Skeletal muscle satellite cell (primary cell): ENCODE results near the gene DEFB131B. TPM values are rescaled to one million over a fixed set of nuclear protein-coding genes. Genes with fewer than 3 reads are reported as not detected.
"Not testable (repeated sequence)": the region's sequence is repeated elsewhere in the genome, so short reads cannot be mapped to it uniquely, and the experiment has no call there.

ENCODE experiments used
- H3K27me3 ChIP-seq: 2 replicates; pipeline ENCODE4 v1.7.0; 2013; ENCODE audit warnings: low read length; ENCODE audit not compliant: control insufficient read depth, insufficient read depth
- H3K36me3 ChIP-seq: 2 replicates; pipeline ENCODE4 v1.7.0; 2013; ENCODE audit warnings: mild to moderate bottlenecking, control low read depth, low read length; ENCODE audit not compliant: insufficient read depth
- H3K4me1 ChIP-seq: 2 replicates; pipeline ENCODE4 v1.7.0; 2013; ENCODE audit warnings: low read length; ENCODE audit not compliant: control insufficient read depth, insufficient read depth
- H3K4me2 ChIP-seq: 2 replicates; pipeline ENCODE4 v1.7.0; 2013; ENCODE audit warnings: mild to moderate bottlenecking, low read length
- H3K4me3 ChIP-seq: 2 replicates; pipeline ENCODE4 v1.7.0; 2013; ENCODE audit warnings: low read length
- H3K9ac ChIP-seq: 2 replicates; pipeline ENCODE4 v1.7.0; 2013; ENCODE audit warnings: mild to moderate bottlenecking, low read depth, low read length, moderate library complexity
- H3K9me3 ChIP-seq: replicated peaks from 2 replicates; pipeline ENCODE4 v1.7.0; 2013; ENCODE audit warnings: mild to moderate bottlenecking, control low read depth, low read length
- total RNA-seq: library from RNA; depleted of rRNA; stranded (reverse); fragments of >200 nt; gene quantifications from 2 replicates; pipeline ENCODE4 v1.2.3, GENCODE V29; 2012; rRNA removed

DEFB131B gene, protein sequence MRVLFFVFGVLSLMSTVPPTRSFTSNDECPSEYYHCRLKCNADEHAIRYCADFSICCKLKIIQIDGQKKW
- total RNA-seq: not detected in 2 replicates

DNA sequence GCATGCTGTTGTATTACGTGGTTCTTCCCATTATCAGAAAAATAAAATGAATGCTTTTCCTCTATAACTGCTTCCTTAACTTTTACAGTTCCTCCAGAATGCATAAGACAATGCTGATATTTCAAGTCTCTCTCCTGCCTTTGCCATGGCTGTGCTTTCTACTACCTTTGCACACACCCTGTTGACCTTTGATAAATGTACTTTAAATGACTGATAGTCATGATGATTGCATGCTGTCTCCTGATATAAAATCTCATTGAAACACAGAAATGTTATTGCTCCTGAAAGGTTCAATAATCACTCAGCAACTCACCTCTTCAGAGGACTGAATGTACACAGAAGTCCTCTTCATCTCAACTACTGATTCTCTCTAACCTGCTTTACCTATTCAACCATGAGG is at the start of gene DEFB131B:
Gene DEFB131B (plus strand): TSS at position 395 of the 400 bp plus-strand sequence. CDS start 0 bp downstream, at position 395.
- H3K9ac ChIP-seq, H3K4me3 ChIP-seq, H3K4me2 ChIP-seq, H3K36me3 ChIP-seq, H3K4me1 ChIP-seq, H3K9me3 ChIP-seq, H3K27me3 ChIP-seq: not testable (repeated sequence)

DNA sequence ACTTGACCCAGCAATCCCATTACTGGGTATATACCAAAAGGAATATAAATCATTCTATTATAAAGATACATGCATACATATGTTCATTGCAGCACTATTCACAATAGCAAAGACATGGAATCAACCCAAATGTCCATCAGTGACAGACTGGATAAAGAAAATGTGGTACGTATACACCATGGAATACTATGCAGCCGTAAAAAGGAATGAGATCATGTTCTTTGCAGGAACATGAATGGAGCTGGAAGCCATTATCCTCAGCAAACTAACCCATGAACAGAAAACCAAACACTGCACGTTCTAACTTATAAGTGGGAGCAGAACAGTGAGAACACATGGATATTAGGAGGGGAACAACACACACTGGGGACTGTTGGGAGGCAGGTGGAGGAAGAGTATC is 49.0 kb upstream of the DEFB131B start:
- not testable (repeated sequence) for H3K36me3 ChIP-seq, H3K27me3 ChIP-seq, H3K9ac ChIP-seq, H3K4me1 ChIP-seq, H3K4me3 ChIP-seq, H3K4me2 ChIP-seq, H3K9me3 ChIP-seq

DNA sequence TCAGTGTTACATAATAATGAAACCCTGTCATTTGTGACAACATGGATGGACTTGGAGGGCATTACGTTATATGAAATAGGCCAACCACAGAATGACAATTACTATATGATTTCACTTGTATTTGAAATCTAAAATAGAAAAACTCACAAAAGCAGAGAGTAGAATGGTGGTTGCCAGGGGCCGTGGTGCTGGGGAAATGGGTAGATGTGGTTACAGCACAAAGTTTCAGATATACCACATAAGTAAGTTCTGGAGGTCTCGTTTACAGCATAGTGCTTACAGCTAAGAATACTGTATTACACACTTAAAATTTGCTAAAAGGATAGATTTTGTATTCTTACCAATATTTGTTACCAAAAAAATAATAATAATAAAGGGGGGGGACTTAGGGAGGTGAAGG is 48.6 kb upstream of the DEFB131B start:
- H3K27me3 ChIP-seq, H3K4me2 ChIP-seq, H3K4me3 ChIP-seq, H3K9ac ChIP-seq, H3K9me3 ChIP-seq, H3K4me1 ChIP-seq, H3K36me3 ChIP-seq: not testable (repeated sequence)

DNA sequence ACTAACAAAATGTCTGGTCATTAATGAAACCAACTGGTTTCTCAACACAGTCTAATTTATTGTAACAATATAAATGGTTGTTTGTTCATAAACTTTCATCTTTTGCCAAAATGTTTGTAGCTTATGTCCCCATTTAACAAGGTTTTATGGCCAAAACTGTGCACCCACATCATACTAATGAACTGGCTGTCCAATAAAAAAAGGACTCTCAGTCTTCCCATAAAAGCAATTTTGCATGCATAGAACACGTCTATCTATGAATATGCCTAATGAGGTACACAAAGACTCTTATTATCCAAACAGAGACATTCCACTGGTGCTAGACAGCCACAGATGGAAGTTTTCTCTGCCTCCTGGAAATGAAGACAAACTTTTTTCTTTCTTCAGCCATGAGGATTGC is 45.4 kb upstream of the DEFB131B start, which contains the start of gene DEFB108B:
Gene DEFB108B (plus strand): TSS at position 390 of the 400 bp plus-strand sequence. CDS start 0 bp downstream, at position 390.
- not testable (repeated sequence) for H3K9me3 ChIP-seq, H3K4me1 ChIP-seq, H3K9ac ChIP-seq, H3K4me3 ChIP-seq, H3K4me2 ChIP-seq, H3K27me3 ChIP-seq, H3K36me3 ChIP-seq

DNA sequence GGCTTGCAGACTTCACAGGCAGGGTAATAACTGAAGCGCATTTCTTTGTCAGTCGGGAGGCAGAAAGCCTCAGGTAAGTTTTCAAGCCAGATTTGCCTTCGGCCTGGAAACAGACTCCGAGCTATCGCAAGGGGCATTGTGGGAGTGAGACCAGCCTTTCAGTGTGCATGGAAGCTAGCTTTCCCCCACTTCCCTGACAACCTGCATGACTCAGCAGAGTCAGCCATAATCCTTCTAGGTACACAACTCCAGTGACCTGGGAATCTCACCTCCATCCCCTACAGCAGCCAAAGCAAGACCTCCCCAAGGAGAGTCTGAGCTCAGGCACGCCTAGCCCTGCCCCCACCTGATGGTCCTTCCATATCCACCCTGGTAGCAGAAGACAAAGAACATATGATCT is 35.5 kb upstream of the DEFB131B start:
- not testable (repeated sequence) for H3K36me3 ChIP-seq, H3K4me2 ChIP-seq, H3K9ac ChIP-seq, H3K27me3 ChIP-seq, H3K4me3 ChIP-seq, H3K4me1 ChIP-seq, H3K9me3 ChIP-seq

DNA sequence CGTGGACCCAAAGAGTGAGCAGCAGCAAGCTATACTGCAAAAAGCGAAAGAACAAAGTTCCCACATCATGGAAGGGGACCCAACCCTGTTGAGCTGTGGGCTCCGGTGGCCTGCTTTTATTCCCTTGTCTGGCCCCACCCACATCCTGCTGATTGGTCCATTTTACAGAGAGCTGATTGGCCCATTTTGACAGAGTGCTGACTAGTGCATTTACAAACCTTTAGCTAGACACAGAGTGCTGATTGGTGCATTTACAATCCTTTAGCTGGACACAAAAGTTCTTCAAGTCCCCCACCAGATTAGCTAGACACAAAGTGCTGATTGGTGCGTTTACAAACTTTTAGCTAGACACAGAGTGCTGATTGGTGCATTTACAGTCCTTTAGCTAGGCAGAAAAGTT is 34.9 kb upstream of the DEFB131B start:
- H3K4me1 ChIP-seq, H3K9me3 ChIP-seq, H3K36me3 ChIP-seq, H3K4me3 ChIP-seq, H3K27me3 ChIP-seq, H3K4me2 ChIP-seq, H3K9ac ChIP-seq: not testable (repeated sequence)

DNA sequence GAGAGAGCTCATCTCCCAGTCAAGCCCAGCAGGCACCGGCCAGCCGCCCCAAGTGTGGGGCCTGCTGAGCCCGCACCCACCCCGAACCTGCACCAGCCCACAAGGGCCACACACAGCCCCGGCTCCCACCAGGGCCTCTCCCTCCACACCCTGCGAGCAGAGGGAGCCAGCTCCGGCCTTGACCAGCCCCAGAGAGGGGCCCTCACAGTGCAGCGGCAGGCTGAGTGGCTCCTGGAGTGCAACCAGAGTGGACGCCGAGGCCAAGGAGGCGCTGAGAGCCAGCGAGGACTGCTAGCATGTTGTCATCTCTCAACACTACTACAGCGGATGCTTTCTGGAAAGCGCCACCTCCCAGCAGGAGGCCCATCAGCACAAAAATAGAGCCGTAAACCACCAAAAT is 34.4 kb upstream of the DEFB131B start:
- no peak overlapping the region for H3K4me2 ChIP-seq
- H3K4me3 ChIP-seq: no peak overlapping the region

DNA sequence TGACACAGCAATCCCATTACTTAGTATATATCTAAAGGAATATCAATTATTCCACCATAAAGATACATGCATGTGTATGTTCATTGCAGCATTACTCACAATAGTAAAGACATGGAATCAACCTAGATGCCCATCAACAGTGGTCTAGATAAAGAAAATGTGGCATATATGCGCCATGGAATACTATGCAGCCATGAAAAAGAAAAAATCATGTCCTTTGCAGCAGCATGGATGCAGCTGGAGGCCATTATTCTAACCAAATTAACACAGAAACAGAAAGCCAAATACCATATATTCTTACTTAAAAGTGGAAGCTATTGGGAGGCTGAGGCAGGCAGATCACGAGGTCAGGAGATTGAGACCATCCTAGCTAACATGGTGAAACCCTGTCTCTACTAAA is 24.4 kb upstream of the DEFB131B start:
- H3K4me2 ChIP-seq, H3K36me3 ChIP-seq, H3K4me1 ChIP-seq, H3K4me3 ChIP-seq, H3K27me3 ChIP-seq, H3K9ac ChIP-seq, H3K9me3 ChIP-seq: not testable (repeated sequence)

More for the DNA sequence above, 34.4 kb upstream of the DEFB131B start:
- peaks cover 4% of the 10 kb centered on the region for H3K27me3 ChIP-seq
- no peak overlapping the region for H3K9ac ChIP-seq
- no peaks in the 10 kb centered on the region for H3K4me1 ChIP-seq
- no peaks in the 10 kb centered on the region for H3K36me3 ChIP-seq
- H3K9me3 ChIP-seq: no peaks in the 10 kb centered on the region

DNA sequence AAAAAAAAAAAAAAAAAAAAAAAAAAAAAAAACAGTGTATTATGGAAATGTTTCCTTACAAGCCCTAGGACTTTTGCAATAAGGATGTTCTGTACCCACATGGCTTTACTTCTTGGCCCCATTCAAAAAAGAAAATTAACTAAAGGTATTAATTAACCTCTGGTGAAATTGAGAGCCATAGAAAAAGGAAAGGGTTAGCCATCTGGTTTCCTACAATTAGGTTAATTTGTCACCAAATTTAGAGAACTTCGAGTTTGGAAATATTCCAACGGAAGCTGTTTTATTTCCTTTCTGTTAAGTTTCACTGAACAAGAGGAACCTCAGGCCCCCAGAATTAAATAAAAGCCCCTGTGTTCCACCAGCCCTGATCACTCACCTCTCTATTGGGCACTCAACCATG is 22.4 kb upstream of the DEFB131B start:
- not testable (repeated sequence) for H3K9me3 ChIP-seq, H3K4me3 ChIP-seq, H3K9ac ChIP-seq, H3K4me2 ChIP-seq, H3K4me1 ChIP-seq, H3K36me3 ChIP-seq, H3K27me3 ChIP-seq

DNA sequence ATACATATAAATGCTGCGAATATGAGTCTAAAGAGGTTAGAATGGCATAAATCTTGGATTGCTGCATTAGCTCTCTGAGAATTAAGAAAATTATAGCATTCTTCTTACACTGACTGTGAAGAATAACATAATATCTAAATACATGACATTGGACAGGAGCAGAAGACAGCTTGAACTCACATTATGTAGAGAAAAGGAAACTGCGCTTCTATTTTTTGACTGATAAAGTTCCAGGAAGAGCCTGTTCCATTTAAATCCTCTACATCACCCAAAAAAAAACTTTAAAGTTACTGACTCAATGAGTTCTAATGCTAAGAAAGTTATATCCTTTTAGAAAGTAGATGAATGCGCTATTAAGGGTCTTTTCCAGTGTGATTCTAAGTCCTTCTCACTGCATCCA is 17.4 kb upstream of the DEFB131B start:
- not testable (repeated sequence) for H3K9me3 ChIP-seq, H3K9ac ChIP-seq, H3K4me3 ChIP-seq, H3K4me2 ChIP-seq, H3K36me3 ChIP-seq, H3K27me3 ChIP-seq, H3K4me1 ChIP-seq

DNA sequence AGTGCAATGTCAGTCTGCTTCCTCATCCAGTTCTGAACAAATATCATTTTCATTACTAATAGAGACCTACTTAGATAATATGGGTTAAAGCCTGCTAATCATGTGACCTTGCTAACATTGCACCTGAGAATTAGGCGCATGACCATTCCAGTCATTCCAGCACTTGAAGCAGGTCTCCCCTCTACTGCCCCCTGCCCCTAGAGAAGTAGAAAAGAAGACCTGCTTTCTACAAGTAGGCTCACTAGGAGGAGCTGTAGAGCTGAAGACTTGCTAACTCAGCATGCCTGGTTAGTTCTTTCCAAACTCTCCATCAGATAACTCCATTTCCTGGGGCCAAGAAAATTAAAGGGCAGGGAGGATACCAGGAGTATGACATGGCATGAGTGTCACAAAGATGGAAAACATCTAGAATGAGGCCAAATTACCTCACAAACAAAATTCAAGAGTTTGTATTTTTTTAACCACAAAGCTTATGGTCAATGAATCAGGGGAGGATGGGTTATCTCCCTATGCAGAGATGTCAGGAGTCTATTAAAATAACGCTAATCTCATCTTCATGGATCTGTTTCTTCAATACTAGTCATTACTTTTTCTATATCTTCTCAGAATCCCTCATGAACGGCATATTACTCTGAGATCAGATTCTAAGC is 14.2 kb upstream of the DEFB131B start:
- H3K4me1 ChIP-seq, H3K4me3 ChIP-seq, H3K4me2 ChIP-seq, H3K9me3 ChIP-seq, H3K27me3 ChIP-seq, H3K9ac ChIP-seq, H3K36me3 ChIP-seq: not testable (repeated sequence)

DNA sequence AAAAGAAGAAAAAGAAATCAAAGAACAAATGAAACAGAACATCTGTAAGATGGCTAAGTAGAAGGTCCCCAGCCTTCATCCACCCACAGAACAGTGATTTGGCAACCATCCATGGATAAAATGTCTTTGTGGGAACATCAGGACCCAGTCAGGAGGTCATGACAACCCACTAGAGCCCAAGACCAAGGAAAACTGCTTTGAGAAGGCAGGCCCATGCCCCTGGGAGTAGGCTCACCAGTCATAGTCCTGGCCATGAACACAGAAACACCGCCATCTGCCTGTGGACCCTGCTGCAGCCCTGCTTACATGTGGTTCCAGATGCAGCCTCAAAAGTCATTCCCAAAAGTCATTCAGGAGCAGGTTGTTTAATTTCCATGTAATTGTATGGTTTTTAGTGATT is 11.0 kb upstream of the DEFB131B start:
- H3K36me3 ChIP-seq, H3K4me2 ChIP-seq, H3K4me3 ChIP-seq, H3K9ac ChIP-seq, H3K4me1 ChIP-seq, H3K27me3 ChIP-seq, H3K9me3 ChIP-seq: not testable (repeated sequence)
